ENCODE measurements around the gene AMTN. TPM values are rescaled to one million over a fixed set of nuclear protein-coding genes. Genes with fewer than 3 reads are reported as not detected.

Gene AMTN
- total and polyA plus RNA-seq, 4 donors, result not detected

Other genes starting within 250 kb of the AMTN start
- gene CABS1, start 183.6 kb upstream of the AMTN start, total RNA-seq, result not detected
- gene CABS1, start 183.6 kb upstream of the AMTN start, polyA plus RNA-seq (ENCODE audit: insufficient read length in 2 of 2), result under 1 TPM in 1 of 2 donors, not detected in 1; 0.11 TPM
- gene SMR3A, start 157.8 kb upstream of the AMTN start, total RNA-seq, result not detected
- not detected for gene SMR3A, start 157.8 kb upstream of the AMTN start, polyA plus RNA-seq (ENCODE audit: insufficient read length in 2 of 2)
- gene SMR3B, start 135.4 kb upstream of the AMTN start, total RNA-seq, result not detected
- gene SMR3B, start 135.4 kb upstream of the AMTN start, polyA plus RNA-seq (ENCODE audit: insufficient read length in 2 of 2), result not detected
- not detected for gene OPRPN, start 120.6 kb upstream of the AMTN start, total RNA-seq
- gene OPRPN, start 120.6 kb upstream of the AMTN start, polyA plus RNA-seq (ENCODE audit: insufficient read length in 2 of 2), result not detected
- gene MUC7, start 46.4 kb upstream of the AMTN start, total RNA-seq, result not detected
- gene MUC7, start 46.4 kb upstream of the AMTN start, polyA plus RNA-seq (ENCODE audit: insufficient read length in 2 of 2), result not detected
- gene AMBN, start 73.7 kb downstream of the AMTN start, total RNA-seq, result not detected
- not detected for gene AMBN, start 73.7 kb downstream of the AMTN start, polyA plus RNA-seq (ENCODE audit: insufficient read length in 2 of 2)
- under 1 TPM in 1 of 2 donors, not detected in 1; 0.06 TPM for gene ENAM, start 110.2 kb downstream of the AMTN start, total RNA-seq
- under 1 TPM in 1 of 2 donors, not detected in 1; 0.46 TPM for gene ENAM, start 110.2 kb downstream of the AMTN start, polyA plus RNA-seq (ENCODE audit: insufficient read length in 2 of 2)
- gene JCHAIN, start 147.9 kb downstream of the AMTN start, total RNA-seq, result 1 to 10 TPM in 1 of 2 donors, under 1 TPM in 1; 0.39 to 1.7 TPM
- gene JCHAIN, start 147.9 kb downstream of the AMTN start, polyA plus RNA-seq (ENCODE audit: insufficient read length in 2 of 2), result not detected
- gene UTP3, start 170.0 kb downstream of the AMTN start, total RNA-seq, result 10 to 100 TPM; 16.4 to 18.7 TPM
- gene UTP3, start 170.0 kb downstream of the AMTN start, polyA plus RNA-seq (ENCODE audit: insufficient read length in 2 of 2), result 10 to 100 TPM; 21.8 to 28.3 TPM
- gene RUFY3, start 203.4 kb downstream of the AMTN start, total RNA-seq, result 100 to 1,000 TPM; 137 to 279 TPM
- gene RUFY3, start 203.4 kb downstream of the AMTN start, polyA plus RNA-seq (ENCODE audit: insufficient read length in 2 of 2), result 100 to 1,000 TPM; 186 to 212 TPM